EH (cell line): ENCODE results near the gene DGUOK.
"Not testable (repeated sequence)": the region's sequence is repeated elsewhere in the genome, so short reads cannot be mapped to it uniquely, and the experiment has no call there.

Experiments used
- DNase-seq: peaks from one replicate; pipeline ENCODE4 v3.0.0-alpha.2; 2015; ENCODE audit warnings: low read depth

Gene DGUOK

DNA sequence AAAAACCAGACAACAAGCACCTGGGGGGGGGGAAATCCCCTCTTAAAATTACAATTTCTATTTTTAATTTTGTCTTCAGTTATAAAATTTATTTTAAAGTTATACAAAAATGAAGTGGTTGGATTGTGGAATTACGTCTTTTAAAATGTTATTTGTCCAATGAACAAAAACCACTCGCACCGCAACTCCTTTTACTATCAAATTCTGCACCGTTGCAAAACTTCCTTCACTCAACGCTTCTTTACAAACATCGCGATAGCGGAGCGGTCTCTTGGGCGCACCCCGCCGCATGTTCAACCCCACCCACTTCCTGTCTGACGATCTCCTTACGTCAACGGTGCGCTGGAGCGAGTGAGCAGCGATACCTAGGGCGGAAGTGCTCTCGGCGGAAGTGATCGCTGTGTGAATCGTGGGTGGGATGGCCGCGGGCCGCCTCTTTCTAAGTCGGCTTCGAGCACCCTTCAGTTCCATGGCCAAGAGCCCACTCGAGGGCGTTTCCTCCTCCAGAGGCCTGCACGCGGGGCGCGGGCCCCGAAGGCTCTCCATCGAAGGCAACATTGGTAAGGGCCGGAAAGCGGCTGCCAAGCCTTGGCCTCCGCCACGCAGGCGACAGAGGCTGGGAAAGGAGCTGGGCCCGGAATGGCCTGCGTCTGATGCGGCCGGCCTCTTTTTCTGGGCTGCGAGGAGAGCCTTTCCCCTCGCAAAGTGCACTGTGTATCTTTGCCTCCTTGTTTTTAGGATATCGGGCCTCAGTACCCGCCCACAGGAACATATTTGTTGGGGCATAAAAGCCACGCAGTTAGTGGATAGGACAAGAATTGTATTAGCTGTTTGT, at the start of gene DGUOK:
Gene DGUOK, plus strand, starts transcription at position 388 of the 835 bp plus-strand sequence. Its CDS starts 31 bp downstream, at position 419.
- DNase-seq: peak; percentile 99

DNA sequence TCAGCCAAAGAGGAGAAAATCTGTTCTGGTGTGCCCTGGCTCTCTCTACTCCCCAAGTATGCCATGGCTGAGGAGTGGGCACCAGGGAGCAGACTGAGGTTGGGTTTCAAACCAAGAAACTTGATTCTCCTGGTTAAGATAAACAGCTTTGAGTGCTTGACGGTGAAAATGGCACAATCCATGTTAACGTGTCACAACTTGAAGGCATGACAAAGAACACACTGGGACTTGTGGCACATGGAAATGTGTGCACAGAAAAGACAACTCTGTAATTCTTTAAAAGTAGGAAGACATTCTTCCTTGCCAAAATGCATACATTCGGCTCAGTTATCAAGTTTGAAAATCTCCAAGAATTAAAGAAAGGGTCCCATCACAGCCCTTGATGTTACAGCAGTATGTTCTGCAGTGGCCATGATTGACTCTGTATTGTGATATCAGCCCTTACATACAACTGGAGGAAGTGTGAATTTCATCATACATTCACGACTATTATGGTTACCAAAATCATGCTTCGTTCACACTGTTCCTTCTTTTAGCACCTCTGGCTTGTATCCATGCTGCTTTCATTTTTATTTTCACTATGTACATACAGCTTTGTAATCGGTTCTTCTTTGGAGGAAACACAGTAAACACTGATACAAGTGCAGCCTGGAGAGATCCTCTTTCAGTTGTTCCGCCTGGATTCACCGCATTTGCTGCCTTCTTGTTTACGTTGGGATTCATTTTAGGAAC, 49.4 kb upstream of the DGUOK start:
- DNase-seq: no peak

DNA sequence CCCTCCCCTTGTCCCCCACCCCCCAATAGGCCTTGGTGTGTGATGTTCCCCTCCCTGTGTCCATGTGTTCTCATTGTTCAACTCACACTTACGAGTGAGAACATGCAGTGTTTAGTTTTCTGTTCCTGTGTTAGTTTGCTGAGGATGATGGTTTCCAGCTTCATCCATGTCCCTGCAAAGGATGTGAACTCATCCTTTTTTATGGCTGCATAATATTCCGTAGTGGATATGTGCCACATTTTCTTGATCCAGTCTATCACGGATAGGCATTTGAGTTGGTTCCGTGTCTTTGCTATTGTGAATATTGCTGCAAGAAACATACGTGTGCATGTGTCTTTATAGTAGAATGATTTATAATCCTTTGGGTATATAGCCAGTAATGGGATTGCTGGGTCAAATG, 48.7 kb upstream of the DGUOK start:
- DNase-seq: not testable (repeated sequence)

DNA sequence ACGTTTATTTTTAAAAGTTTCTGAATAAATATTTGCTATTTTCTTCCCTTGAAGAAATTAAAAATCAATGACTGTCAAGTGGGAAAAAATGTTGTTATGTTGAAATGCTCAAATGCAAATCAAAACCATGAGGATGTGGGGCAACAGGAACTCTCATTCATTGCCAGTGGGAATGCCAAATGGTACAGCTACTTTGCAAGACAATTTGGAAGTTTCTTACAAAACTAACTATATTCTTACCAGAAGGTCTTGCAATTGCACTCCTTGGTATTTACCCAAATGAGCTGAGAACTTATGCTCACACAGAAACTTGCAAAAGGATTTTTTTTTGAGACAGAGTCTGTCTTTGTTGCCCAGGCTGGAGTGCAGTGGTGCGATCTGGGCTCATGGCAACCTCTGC, 41.3 kb upstream of the DGUOK start:
- no peak for DNase-seq

DNA sequence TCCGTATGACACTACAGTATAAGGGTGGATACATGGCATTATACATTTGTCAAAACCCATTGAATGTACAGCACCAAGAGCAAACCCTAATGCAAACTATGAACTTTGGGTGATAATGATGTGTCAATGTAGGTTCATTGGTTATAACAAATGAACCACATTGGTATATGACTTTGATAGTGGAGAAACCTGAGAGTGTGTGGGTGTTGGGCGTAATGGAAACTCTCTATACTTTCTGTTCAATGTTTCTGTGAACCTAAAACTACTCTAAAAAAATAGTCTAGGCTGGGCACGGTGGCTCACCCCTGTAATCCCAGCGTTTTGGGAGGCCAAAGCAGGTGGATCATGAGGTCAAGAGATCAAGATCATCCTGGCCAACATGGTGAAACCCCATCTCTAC, 40.3 kb upstream of the DGUOK start:
- no peak for DNase-seq

DNA sequence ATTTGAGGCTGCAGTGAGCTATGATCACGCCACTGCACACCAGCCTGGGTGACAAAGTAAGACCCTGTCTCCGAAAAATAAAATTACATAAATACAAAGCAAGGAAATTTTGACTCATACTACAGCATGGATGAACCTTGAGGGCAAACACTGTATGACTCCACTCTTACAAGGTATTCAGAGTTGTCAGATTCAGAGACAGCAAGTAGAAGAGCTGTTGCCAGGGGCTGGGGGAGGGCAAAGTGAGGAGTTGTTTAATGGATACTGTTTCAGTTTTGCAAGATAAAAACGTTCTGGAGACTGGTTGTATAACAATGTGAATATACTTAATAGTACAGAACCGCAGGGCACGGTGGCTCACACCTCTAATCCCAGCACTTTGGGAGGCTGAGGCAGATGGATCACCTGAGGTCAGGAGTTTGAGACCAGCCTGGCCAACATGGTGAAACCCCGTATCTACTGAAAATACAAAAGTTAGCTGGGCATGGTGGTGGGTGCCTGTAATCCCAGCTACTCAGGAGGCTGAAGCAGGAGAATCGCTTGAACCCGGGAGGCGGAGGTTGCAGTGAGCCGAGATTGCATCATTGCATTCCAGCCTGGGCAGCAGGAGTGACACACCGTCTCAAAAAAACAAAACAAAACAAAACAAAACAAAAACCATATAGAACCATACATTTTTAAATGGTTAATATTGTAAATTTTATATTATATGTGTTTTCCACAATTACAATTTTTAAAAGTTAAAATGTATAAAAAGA, 38.9 kb upstream of the DGUOK start:
- not testable (repeated sequence) for DNase-seq

DNA sequence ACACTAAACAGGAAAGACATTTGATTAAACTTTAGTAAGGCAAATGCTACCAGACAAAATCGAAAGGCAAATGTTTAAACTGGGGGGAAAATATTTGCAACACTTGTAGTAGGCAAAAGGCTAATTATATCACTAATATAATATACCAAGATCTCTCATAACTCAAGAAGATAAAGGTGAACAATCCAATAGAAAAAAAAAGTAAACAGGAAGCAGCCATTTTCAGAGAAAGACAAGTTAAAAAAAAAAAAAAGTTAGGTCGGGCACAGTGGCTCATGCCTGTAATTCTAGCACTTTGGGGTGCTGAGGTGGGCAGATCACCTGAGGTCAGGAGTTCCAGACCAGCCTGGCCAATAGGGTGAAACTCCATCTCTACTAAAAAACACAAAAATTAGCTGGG, 38.3 kb upstream of the DGUOK start:
- DNase-seq: no peak

DNA sequence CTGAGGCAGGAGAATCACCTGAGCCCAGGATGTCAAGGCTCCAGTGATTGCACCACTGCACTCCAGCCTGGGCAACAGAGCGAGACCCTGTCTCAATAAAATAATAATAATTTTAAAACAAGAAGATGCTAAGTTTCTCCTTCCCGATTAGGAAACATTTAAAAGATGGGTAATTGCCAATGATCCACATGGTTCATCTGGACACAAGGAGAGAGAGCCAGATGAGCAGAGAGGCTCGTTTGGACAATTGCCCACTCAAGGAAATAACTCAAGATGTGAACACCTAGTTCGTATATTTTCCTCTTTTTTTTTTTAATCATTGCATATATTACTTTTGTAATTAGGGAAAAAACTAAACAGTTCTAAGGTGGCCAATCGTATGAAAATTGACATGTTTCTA, 37.5 kb upstream of the DGUOK start:
- no peak for DNase-seq

DNA sequence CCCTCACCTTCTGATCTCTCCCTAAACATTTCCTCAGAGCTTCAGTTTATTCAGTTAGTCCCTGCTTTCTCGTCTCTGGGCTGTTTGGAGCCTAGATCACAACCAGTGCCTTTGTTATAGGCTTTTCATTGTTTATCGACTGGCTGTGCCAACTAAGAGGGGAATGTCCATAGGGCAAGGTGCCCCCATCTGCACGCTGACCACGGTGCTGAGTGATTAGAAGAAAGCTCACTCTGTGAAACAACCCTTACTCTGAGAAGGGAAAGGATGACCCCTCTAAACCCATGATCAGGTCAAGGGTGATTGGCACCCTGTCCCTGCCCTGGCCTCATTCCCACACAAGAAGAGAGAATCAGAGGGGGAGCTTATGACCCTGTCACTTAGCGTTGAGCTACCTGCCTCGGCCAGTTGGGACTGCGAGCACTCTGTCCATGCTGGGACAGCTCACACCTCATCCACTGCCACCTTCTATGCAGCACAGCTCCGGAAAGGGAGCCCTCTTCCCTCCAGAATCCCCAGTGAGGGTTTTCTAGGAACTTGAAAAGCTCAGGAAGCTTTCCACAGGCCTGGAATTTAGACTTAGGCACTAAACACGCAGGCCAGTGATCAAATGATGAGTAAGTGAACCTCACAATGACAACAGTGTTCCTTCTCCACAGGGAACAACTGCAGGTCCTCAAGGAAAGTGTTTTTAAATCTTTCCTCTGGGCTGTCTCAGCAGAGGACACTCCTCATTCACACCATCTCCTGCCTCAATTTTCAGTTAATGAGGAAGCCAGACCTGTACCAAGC, 36.2 kb upstream of the DGUOK start:
- DNase-seq: peak; percentile 35

DNA sequence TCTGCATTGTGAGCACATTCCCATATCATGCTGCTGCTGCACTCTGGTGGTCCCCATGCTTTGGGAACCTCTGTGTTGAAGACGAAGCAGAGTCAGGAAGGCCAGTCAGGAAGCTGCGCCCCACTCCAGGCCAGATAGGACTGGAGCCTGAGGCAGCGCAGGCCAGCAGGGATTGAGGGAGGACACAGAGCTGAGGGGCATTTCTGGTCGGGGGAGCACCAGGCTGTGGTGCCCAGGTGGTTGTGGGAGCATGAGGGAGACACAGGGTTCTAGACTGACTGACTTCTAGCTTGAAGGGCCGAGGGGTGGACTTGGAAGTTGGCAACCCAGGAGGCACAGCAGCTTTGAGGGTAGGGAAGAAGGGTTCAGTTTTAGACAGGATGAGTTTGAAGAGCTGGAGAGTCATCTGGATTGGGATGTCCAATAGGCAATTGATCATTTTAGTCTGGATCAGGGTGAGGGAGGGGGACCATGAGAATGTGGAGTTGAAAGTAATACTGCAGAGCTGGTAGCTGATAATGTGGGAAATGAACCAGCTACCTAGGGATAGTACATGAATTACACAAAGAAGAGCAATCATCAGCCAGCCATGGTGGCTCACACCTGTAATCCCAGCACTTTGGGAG, 35.3 kb upstream of the DGUOK start:
- no peak for DNase-seq

DNA sequence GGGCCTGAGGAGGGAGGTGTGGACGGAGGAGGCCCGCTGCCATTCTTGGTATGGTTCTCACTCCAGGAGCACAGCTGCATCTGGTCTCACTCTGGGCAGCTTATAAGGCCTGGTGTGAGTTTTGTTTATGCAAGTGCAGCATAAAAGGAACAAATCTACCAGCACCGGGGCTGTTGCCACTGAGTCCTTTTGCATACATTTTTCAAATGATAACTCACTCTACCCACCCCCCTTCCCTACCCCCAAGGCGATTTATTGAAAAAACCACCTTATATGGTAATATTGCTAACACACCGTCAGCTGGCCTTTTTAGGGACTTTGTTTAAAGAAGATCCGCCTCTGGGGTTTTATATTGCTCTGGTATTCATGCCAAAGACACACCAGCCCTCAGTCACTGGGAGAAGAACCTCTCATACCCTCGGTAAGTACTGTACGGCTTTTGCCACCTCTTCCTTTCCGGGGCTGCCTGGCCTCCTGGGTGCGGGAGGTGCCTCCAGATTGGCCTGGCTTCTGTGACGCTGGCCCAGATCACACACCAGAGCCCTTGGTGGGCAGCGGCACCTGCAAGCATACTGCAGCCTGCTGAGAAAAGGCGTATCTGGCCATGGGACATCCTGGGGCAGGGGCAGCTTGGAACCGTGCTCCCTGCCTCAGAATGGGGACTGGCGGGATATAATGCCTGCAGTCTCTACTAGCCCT, 33.9 kb upstream of the DGUOK start, which contains the start of gene ACTG2:
Gene ACTG2, plus strand, starts transcription at position 378 of the 699 bp plus-strand sequence. CDS start 8,304 bp downstream, outside the sequence.
- peak; percentile 69 for DNase-seq

DNA sequence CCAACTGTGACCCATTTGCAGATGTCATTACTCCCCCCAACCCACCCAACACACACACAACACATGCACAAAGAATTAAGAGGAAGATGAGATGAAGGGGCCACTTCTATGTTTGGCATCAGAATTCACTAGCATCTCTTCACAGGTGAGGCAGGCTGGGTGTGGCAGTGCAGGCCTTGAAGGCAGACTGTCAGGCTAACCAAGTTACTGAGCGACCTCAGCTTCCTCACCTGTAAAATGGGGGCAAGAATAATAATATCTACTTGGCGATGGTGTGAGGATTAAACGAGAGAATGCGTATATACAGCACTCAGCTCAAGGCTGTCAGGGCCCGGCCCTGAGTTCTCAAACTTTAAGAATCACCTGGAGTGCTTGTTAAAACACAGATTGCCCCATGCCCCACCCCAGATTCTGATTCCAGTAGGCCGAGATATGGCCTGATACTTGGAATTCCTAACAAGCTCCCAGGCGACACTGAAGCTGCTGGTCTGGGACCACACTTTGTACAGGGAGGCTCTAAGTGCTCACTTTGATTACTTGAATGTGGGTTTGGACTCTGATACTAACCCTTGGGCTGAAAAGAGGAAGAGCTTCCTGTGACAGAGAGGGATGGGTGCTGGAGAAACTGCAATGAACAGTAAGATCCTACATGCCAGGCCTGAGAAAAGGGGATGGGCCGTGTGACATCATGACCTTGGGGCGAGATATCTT, 32.8 kb upstream of the DGUOK start:
- DNase-seq: no peak

DNA sequence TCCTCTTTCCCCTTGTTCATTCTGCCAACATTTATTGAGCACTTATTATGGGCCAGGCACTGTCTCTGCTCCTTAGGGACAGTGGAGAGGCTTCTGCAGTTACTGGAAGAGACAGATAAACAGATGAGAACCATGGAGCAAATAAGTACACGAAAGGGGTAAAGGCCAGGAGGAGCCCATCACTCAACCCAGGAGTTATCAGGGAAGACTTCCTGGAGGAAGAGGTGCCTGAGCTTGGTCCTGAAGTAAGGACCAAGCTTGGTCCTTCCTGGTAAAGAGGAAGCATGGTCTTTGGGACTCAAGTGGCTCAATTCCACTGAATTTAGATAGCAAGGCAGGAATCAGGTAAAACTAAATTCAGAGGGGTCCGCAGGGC, 32.2 kb upstream of the DGUOK start:
- no peak for DNase-seq

DNA sequence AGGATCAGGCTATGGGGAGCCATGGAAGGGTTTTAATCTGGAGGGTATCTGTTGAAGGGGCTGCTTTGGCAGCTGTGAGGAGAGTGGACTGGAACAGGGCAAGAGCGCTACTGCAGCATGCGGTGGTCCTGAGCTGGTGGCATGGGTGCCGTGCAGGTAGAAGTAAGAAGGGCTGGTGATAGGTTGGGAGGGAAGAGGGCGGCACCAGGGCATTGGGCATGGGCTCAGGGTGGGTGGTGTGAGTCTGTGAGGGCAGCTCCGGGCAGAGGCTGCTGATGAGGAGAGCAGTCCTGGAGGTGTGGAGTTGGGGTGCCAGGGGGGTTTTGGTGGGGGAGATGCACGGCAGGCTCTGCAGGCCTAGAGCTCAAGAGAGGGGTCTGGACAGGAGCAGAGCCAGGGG, 31.8 kb upstream of the DGUOK start:
- no peak for DNase-seq

DNA sequence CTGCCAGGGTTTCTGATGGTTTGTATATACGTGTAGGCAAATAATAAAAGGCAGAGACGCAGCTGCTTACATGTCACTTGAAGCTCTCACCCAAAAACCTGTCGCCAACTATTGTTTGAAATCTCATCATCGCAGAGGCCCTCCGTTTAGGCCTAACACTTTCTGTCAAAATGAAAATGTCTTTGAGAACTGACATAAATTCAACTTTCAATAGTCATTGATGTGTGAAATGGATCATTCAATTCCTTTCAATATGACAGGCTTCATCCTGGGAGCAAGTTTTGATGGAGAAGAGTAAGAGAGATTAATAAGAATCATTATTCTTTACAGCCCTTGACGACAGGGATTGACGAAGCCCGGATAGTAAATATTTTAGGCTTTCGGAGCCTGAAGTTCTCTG, 31.2 kb upstream of the DGUOK start:
- no peak for DNase-seq

DNA sequence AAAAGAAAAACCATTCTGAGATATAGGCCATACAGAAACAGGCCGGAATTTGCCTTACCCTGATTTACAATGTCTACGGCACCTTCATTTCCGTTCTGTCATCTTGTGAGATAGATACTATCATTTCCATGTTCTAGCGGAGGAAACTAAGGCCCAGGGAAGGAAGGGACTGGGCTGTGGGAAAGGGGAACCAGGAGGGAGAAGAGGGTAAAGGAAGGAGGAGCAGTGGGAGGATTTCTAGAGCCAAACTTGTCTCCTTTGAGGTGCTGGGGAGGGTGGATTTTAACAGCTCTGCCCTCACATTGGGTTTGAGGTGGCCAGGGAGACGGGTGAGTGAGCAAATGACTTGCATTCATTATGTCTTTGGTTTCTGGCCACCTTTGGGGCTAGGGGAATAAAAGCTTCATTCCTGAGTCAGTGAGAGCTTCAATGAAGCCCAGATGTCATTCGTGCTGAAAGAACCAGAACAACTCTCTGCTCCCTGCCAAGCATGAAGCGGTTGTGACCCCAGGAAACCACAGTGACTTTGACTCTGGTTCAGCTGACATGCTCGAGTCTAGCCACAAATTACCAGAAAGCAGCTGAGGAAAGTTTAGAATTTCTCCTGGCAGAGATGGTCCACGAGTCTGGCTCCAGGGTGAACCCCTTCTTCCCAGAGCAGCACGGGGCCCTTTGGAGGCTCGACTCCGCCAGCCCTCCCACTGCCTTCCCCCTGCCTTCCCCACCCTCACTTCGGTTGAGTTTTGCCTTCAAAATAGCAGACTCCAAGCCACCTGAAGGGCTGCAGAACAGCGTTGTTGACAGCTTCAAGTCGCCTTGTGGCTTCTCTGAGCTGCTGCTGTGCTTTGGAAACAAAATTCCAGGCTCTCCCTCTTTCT, 30.1 kb upstream of the DGUOK start:
- peak; percentile 93 for DNase-seq

DNA sequence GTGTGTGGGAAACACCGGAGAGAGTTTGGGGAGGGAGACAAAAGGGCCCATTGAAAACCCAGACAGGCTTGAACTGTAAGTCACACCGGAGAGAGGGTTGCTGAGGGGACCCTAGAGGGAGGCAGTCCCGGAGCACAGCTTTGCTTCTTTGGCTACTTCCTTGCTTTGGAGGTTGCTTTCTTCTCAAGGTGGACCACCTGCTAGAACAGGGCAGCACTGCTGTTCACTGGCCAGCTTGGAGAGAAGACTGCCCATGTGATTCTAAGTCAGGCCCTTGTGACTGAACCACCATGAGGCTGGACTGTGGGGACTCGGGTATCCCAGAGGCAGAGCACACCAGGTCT, 29.5 kb upstream of the DGUOK start:
- no peak for DNase-seq

DNA sequence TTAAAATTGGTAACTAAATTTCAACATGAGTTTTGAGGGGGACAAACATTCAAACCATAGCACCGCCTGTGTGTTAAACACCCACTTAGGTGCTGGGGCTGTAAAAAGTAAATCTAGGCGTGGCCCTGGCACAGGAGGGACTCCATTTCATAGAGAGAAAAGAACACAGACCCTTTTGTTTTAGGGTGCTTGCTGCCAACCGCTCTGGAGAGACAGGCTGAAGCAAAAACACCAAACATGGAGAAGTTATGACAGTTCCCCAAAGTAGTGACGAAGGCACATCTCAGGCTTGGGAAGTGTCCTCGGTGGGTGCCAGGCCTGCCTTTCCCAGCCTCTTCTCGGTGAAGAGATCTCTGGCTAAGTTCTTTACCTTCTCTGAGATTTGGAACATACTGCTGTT, 28.7 kb upstream of the DGUOK start:
- no peak for DNase-seq

DNA sequence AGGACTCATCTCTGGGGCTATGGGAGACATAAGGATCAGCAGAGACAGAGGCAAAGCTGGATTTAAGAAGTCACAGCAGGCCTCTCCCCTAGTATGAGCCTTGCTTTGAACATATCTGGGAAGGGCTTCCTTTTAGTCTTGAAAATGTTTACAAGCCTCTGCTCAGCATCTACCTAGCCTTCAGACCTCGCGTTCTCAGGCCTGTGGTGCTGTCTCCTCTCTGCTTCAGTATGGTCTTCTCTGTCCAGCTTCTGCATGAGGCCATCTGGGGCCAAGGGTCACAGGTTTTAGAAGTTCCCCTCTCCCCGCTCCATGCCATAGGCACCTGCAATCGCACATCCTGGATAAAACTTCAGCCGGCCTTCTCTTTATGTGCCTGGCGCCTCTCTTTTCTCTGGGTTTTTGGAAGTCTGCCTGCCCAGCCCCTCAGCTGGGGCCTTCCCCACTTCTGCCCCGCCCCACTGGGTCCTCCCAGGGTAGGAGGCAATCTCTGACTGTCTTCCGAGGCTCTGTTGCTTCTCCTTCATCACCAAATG, 26.8 kb upstream of the DGUOK start:
- DNase-seq: no peak
